NK-92 (cell line): ENCODE measurements around the gene ODAD4.

ENCODE experiments used
- DNase-seq: peaks from one replicate; lab custom pipeline; 2025; ENCODE audit not compliant: unreplicated experiment; lab: John Stamatoyannopoulos, UW

The ODAD4 gene

GRCh38 chr17:41930009-41930832 lies at the start of gene ODAD4:
Gene ODAD4 (plus strand): TSS chr17:41930617. CDS start chr17:41930724, 107 bp downstream.
- peak; percentile 85 for DNase-seq

GRCh38 chr17:41882756-41883155 lies 47.7 kb upstream of the ODAD4 start:
- DNase-seq: no peak

GRCh38 chr17:41885733-41886132 lies 44.7 kb upstream of the ODAD4 start:
- no peak for DNase-seq

- no peak for DNase-seq
These were observed 42.0 kb upstream of the ODAD4 start for GRCh38 chr17:41888332-41888965.

- DNase-seq: no peak
These were observed 39.0 kb upstream of the ODAD4 start for GRCh38 chr17:41891135-41892020.

GRCh38 chr17:41892021-41892376 lies 38.4 kb upstream of the ODAD4 start:
- DNase-seq: no peak

GRCh38 chr17:41893384-41893783 lies 37.0 kb upstream of the ODAD4 start:
- no peak for DNase-seq

- DNase-seq: no peak
These were observed 35.6 kb upstream of the ODAD4 start for GRCh38 chr17:41894791-41895331.

- no peak for DNase-seq
These were observed 34.8 kb upstream of the ODAD4 start for GRCh38 chr17:41895617-41896016.

- DNase-seq: no peak
These were observed 33.7 kb upstream of the ODAD4 start for GRCh38 chr17:41896726-41897125.

- DNase-seq: no peak
These were observed 28.8 kb upstream of the ODAD4 start for GRCh38 chr17:41901646-41902045.

- DNase-seq: no peak
These were observed 26.1 kb upstream of the ODAD4 start for GRCh38 chr17:41904242-41904841.

- DNase-seq: no peak
These were observed 25.2 kb upstream of the ODAD4 start for GRCh38 chr17:41905172-41905571.

GRCh38 chr17:41906465-41907184 lies 23.8 kb upstream of the ODAD4 start:
- DNase-seq: no peak

- no peak for DNase-seq
These were observed 23.2 kb upstream of the ODAD4 start for GRCh38 chr17:41907185-41907556.

GRCh38 chr17:41907633-41908539 lies 22.5 kb upstream of the ODAD4 start:
- no peak for DNase-seq

- no peak for DNase-seq
These were observed 21.3 kb upstream of the ODAD4 start for GRCh38 chr17:41909088-41909487.

GRCh38 chr17:41910701-41911391 lies 19.6 kb upstream of the ODAD4 start:
- DNase-seq: no peak

GRCh38 chr17:41912925-41913324 lies 17.5 kb upstream of the ODAD4 start:
- DNase-seq: no peak
